Measurements from ENCODE around the gene GDAP1L1. TPM values are rescaled to one million over a fixed set of nuclear protein-coding genes. Genes with fewer than 3 reads are reported as not detected.

GDAP1L1 gene
- total RNA-seq, 1 donor from 2014 or later: not detected

DNA sequence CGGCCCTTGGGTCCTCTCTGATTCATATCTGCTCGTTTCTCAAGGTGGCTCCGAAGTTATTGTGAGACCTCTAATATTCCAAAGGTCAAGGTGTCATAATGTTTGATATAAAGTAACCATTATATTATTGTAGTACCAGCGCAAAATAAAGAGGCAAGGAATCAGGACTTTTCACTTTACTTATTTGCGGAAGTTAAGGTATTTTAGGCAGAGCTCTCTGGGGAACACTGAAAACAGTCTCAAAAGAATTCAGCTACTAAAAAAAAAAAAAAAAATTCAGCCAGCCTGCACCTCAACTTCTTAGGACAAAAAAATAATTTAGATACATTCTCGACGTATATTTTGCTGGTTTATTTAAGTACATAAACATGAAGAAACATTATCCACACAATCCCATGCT lies 38.9 kb upstream of the GDAP1L1 start:
- peak overlapping the region; percentile 86 to 92 (median 91) for H3K4me3 ChIP-seq (ENCODE audit: low read length in 3 of 3)
- peak overlapping the region; percentile 100 for H3K27ac ChIP-seq (ENCODE audit: low read depth, low read length)
- H3K27me3 ChIP-seq (ENCODE audit: control insufficient read depth in 3 of 3, insufficient read depth in 3 of 3, low read length in 3 of 3): no peaks in the 10 kb centered on the region
- peak overlapping the region; percentile 94 to 99 (median 98) for H3K9ac ChIP-seq (ENCODE audit: low read depth in 1 of 3, low read length in 3 of 3)
- no peaks in the 10 kb centered on the region for H3K9me3 ChIP-seq (ENCODE audit: control insufficient read depth in 3 of 3, low read length in 3 of 3)
- peaks cover 35 to 52% (median 47%) of the 10 kb centered on the region in 3 donors for H3K4me1 ChIP-seq (ENCODE audit: control insufficient read depth in 3 of 3, insufficient read depth in 3 of 3, low read length in 3 of 3)
- H3K36me3 ChIP-seq (ENCODE audit: control insufficient read depth in 3 of 3, insufficient read depth in 3 of 3, low read length in 3 of 3): peaks cover 0 to 8% (median 5%) of the 10 kb centered on the region in 3 donors

DNA sequence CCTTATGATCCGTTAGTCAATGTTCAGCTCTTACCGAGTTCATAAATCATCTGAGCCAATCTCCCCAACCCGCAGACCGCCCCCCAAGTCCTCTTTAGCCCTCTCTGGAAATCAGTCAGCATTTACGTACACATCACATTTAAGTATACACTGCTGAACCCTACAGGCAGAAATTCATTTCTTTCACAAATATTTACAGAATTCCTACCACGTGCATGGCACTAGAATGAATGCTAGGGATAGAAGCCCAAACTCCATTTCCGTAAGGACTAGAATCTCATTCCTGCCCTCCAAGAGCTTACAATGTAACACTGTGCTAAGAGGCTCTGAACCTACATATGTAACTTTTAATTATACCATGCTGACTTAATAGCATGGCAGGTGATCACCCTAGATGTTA lies 38.3 kb upstream of the GDAP1L1 start:
- Histone ChIP-seq H3K4me1 (ENCODE audit: control insufficient read depth in 3 of 3, insufficient read depth in 3 of 3, low read length in 3 of 3) (peaks cover 35 to 52% (median 45%) of the 10 kb centered on the region in 3 donors), H3K27ac (ENCODE audit: low read depth, low read length) (peak overlapping the region; percentile 100), H3K36me3 (ENCODE audit: control insufficient read depth in 3 of 3, insufficient read depth in 3 of 3, low read length in 3 of 3) (peaks cover 0 to 8% (median 5%) of the 10 kb centered on the region in 3 donors), H3K9ac (ENCODE audit: low read depth in 1 of 3, low read length in 3 of 3) (peak overlapping the region; percentile 94 to 99 (median 98)), H3K4me3 (ENCODE audit: low read length in 3 of 3) (peak overlapping the region; percentile 86 to 92 (median 91)), H3K27me3 (ENCODE audit: control insufficient read depth in 3 of 3, insufficient read depth in 3 of 3, low read length in 3 of 3) (no peaks in the 10 kb centered on the region), H3K9me3 (ENCODE audit: control insufficient read depth in 3 of 3, low read length in 3 of 3) (no peaks in the 10 kb centered on the region)

DNA sequence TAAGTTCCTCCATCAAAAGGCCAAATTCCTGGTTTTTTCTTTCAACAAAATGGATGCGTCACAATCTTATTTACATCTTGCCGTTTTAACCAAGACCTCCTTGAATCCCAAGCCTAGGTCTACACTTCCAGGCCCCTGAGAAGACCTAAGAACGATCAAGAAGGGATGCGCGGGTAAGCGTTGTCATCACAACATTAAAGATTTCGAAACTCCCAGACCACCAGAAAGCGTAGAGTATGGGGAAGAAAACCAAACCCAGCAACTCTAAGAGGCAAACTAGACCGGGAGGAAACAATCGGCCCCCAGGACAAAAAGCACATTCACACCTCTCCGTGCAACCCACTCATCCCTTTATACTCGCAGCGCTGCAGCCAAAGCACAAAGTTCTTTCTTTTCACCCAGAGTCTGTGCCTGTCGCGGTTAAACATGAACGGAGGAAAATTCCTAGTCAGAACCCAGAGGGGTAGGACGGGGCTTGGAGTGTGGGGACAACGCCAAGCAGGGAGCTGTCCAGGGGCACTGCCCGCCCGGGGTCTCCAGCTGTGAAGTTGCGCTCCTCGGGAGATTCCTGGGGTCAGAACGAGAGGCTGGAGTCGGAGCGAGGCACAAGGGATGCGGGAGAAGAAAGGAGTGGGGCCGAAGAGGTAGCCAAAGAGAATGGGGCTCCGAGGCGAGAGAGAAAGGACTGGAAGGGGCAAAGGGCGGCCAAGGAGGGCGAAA lies 37.3 kb upstream of the GDAP1L1 start:
- Histone ChIP-seq H3K27ac (ENCODE audit: low read depth, low read length) (peak overlapping the region; percentile 100), H3K36me3 (ENCODE audit: control insufficient read depth in 3 of 3, insufficient read depth in 3 of 3, low read length in 3 of 3) (peaks cover 0 to 5% (median 5%) of the 10 kb centered on the region in 3 donors), H3K4me3 (ENCODE audit: low read length in 3 of 3) (peak overlapping the region; percentile 86 to 92 (median 91)), H3K9ac (ENCODE audit: low read depth in 1 of 3, low read length in 3 of 3) (peak overlapping the region; percentile 94 to 99 (median 98)), H3K27me3 (ENCODE audit: control insufficient read depth in 3 of 3, insufficient read depth in 3 of 3, low read length in 3 of 3) (no peaks in the 10 kb centered on the region), H3K9me3 (ENCODE audit: control insufficient read depth in 3 of 3, low read length in 3 of 3) (no peaks in the 10 kb centered on the region), H3K4me1 (ENCODE audit: control insufficient read depth in 3 of 3, insufficient read depth in 3 of 3, low read length in 3 of 3) (peaks cover 26 to 51% (median 39%) of the 10 kb centered on the region in 3 donors)

DNA sequence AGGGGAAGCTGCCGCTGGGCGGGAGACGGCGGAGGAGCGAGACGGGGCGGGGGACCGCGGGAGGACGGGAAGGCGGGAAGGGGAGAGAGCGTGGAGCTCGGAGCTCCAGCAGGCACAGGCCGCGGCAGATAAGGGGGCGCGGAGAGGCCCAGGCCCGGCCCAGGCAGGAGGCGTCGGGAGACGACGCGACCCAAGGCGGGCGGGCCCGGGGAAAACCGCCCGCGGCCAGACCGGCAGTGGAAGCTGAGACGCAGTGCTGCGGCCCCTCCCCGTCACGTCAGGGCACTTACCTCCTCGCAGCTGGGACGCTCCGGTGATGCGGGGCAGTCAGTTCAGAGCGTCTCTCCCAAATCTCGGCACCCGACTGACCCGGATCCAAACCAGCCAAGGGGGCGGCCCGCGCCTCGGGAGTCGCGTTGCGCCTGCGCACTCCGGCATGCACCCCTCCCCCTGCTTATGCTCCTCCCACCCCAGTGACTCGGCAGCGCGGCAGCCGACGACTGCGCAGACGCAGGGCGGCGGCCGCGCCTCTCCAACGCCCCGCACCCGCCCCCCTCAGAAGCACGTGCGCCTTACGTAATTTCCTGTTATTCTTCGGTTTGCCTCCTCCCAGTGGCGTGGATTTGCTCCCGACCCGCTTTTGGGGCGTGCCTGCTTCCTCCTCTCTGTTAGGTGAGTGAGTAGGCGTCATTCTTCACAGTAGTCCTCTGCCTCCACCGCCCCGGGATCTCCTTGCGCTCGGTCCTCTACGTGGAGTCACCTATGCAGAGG lies 36.5 kb upstream of the GDAP1L1 start, which contains the start of gene OSER1:
TSS of gene OSER1 (minus strand) at position 366 of the 771 bp plus-strand sequence. CDS start 3,814 bp downstream, outside the sequence.
- peak within 1 kb of the TSS; percentile 91 to 93 (median 92) for H3K4me3 ChIP-seq (ENCODE audit: low read length in 3 of 3)
- H3K27ac ChIP-seq (ENCODE audit: low read depth, low read length): peak within 1 kb of the TSS; percentile 100
- H3K36me3 ChIP-seq (ENCODE audit: control insufficient read depth in 3 of 3, insufficient read depth in 3 of 3, low read length in 3 of 3): peaks cover 0 to 8% (median 0%) of the 10 kb centered on the region in 3 donors
- peaks cover 27 to 51% (median 39%) of the 10 kb centered on the region in 3 donors for H3K4me1 ChIP-seq (ENCODE audit: control insufficient read depth in 3 of 3, insufficient read depth in 3 of 3, low read length in 3 of 3)
- no peaks in the 10 kb centered on the region for H3K27me3 ChIP-seq (ENCODE audit: control insufficient read depth in 3 of 3, insufficient read depth in 3 of 3, low read length in 3 of 3)
- peak within 1 kb of the TSS; percentile 94 to 99 (median 98) for H3K9ac ChIP-seq (ENCODE audit: low read depth in 1 of 3, low read length in 3 of 3)
- no peaks in the 10 kb centered on the region for H3K9me3 ChIP-seq (ENCODE audit: control insufficient read depth in 3 of 3, low read length in 3 of 3)

DNA sequence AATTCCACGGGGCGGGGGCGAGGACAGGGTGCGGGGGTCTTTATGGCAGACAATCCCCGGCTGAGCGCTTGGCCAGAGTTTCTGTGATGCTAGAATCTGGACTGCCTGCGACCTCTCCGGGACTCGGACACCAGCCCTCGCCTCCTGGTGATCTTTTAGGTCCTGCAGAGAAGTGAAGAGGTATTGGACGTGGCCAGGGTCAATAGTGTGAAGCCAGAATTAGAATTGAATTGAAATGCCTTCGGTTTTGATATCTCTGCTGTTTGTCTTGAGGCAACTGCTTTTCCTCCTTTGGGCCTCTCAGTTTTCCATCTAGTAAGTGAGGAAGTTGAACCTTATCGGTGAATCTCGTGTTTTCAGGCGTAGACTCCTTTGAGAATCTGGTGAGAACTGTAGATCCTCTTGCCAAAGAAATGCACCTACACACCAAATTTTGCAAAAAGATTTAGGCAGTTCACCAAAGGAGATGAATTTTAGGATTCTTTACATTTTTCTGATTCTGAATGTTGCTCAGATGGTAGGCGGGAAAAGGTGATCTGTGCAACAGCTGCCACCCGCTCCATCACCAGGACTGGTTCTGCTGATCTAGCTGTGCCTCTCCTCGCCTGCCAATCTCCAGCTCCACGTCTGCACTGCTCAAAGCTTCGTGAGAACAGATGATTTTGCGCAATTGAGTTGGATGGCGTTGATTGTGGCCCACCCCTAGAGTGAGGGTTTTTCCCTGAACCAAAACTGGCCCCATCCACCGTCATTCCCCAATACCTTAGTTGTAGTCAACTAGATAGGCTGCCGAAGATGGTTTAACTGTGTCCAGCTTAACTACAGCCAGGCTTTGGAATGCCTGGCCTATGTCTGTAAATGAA lies 35.7 kb upstream of the GDAP1L1 start:
- Histone ChIP-seq H3K9ac (ENCODE audit: low read depth in 1 of 3, low read length in 3 of 3) (peak overlapping the region; percentile 86 to 94 (median 92)), H3K27me3 (ENCODE audit: control insufficient read depth in 3 of 3, insufficient read depth in 3 of 3, low read length in 3 of 3) (no peaks in the 10 kb centered on the region), H3K9me3 (ENCODE audit: control insufficient read depth in 3 of 3, low read length in 3 of 3) (no peaks in the 10 kb centered on the region), H3K4me1 (ENCODE audit: control insufficient read depth in 3 of 3, insufficient read depth in 3 of 3, low read length in 3 of 3) (peaks cover 25 to 45% (median 33%) of the 10 kb centered on the region in 3 donors), H3K27ac (ENCODE audit: low read depth, low read length) (peak overlapping the region; percentile 100), H3K36me3 (ENCODE audit: control insufficient read depth in 3 of 3, insufficient read depth in 3 of 3, low read length in 3 of 3) (peaks cover 0 to 6% (median 0%) of the 10 kb centered on the region in 3 donors), H3K4me3 (ENCODE audit: low read length in 3 of 3) (peak overlapping the region; percentile 81 to 93 (median 86))

DNA sequence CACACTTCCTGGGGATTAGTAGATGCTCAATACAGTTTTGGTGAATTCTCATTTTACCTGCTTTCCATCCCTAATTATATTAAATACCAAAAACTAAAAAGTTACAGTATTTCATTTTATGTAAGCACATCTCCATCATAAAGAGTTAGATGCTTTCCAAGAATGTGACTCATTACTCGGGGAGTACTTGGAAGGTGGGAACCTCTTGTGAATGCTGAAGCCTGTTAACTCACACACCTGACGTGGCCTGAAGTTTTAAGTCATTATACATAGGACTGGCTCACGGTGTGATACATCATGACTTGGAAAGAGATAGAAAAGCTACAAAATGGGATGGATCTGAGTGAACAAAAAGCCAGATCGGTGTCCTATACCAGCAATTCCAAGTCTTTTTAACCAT lies 34.3 kb upstream of the GDAP1L1 start:
- H3K4me1 ChIP-seq (ENCODE audit: control insufficient read depth in 3 of 3, insufficient read depth in 3 of 3, low read length in 3 of 3): peaks cover 22 to 50% (median 28%) of the 10 kb centered on the region in 3 donors
- H3K9ac ChIP-seq (ENCODE audit: low read depth in 1 of 3, low read length in 3 of 3): no peak overlapping the region
- H3K36me3 ChIP-seq (ENCODE audit: control insufficient read depth in 3 of 3, insufficient read depth in 3 of 3, low read length in 3 of 3): peaks cover 0 to 10% (median 0%) of the 10 kb centered on the region in 3 donors
- no peak overlapping the region for H3K4me3 ChIP-seq (ENCODE audit: low read length in 3 of 3)
- H3K27me3 ChIP-seq (ENCODE audit: control insufficient read depth in 3 of 3, insufficient read depth in 3 of 3, low read length in 3 of 3): no peaks in the 10 kb centered on the region
- no peak overlapping the region for H3K27ac ChIP-seq (ENCODE audit: low read depth, low read length)
- H3K9me3 ChIP-seq (ENCODE audit: control insufficient read depth in 3 of 3, low read length in 3 of 3): no peaks in the 10 kb centered on the region

DNA sequence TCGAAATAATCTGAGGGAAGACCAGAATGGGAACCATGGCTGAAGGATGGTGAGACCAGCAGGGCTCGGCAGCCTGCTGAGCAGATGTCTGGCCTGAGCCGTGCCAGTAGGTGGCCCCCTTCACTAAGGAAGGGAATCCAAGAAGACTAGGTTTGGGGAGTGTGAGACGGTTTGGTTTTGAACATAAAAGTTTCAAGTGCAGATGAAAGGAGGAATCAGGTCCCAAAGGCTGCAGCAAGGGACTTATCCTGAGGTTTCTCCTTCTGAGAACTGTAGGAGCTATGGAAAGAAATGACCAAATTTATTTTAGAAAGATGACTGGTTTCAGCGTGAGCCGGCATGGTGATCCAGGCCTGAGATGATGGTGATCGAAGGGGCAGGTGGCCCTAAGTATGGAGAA lies 32.0 kb upstream of the GDAP1L1 start:
- peaks cover 0 to 10% (median 0%) of the 10 kb centered on the region in 3 donors for H3K36me3 ChIP-seq (ENCODE audit: control insufficient read depth in 3 of 3, insufficient read depth in 3 of 3, low read length in 3 of 3)
- no peaks in the 10 kb centered on the region for H3K9me3 ChIP-seq (ENCODE audit: control insufficient read depth in 3 of 3, low read length in 3 of 3)
- H3K9ac ChIP-seq (ENCODE audit: low read depth in 1 of 3, low read length in 3 of 3): peak overlapping the region in 2 of 3 donors; percentile 33 to 35
- no peak overlapping the region for H3K4me3 ChIP-seq (ENCODE audit: low read length in 3 of 3)
- no peak overlapping the region for H3K27ac ChIP-seq (ENCODE audit: low read depth, low read length)
- no peaks in the 10 kb centered on the region for H3K27me3 ChIP-seq (ENCODE audit: control insufficient read depth in 3 of 3, insufficient read depth in 3 of 3, low read length in 3 of 3)
- peaks cover 12 to 36% (median 17%) of the 10 kb centered on the region in 3 donors for H3K4me1 ChIP-seq (ENCODE audit: control insufficient read depth in 3 of 3, insufficient read depth in 3 of 3, low read length in 3 of 3)

DNA sequence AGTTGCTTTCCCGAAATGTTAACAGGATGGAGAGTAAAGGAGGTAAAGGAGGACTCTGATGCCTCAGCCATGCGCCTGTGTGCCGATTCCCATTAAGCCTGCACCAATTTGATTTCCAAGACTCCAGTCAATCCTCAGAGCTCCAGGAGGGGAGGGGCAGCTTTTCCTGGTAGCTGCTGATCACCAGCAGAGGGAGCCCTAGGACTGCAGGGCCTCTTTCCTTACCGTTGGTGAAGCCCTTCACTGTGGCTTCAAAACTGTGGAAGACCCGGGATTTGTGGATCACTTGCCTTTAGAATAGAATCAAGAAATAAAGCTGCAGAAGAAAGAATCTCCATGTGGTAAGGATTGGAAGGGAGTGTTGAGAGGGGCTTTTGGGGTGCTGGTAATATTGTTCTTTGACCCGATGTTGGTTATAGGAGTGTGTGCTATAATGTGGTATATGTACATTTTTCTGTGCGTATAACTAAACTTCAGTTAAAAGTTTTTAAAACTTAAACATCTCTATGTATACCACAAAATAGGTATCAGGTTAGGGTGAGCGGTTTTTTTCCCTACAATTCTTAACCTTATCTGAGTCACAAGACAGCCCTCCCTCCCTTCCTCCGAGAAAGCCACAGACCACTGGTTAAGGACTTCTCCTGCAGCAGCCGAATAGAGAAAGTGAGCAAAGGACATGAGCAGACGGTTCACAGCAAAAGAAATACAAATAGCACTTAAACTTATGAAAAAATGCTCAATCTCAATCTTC lies 29.6 kb upstream of the GDAP1L1 start:
- H3K27ac ChIP-seq (ENCODE audit: low read depth, low read length): no peak overlapping the region

DNA sequence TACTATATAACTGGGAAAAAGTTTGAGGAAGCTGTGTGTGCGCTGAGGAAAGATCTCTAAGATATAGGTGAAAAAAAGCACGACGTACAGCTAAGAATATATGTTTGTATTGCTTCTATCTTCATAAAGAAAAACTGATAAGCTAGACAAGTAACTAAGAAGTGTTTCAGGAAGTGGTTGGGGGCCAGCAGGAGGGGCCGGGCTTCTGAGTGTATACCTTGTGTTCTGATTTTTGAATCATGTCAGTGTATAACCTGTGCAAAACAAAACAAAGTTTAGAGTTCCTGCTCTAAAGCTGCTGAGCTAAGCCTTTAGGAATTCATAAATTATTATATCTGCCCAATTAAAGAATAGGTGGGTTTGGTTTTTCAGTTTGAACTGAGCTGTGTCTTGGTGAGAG lies 28.7 kb upstream of the GDAP1L1 start:
- H3K9ac ChIP-seq (ENCODE audit: low read depth in 1 of 3, low read length in 3 of 3): no peak overlapping the region
- peaks cover 2 to 12% (median 7%) of the 10 kb centered on the region in 3 donors for H3K4me1 ChIP-seq (ENCODE audit: control insufficient read depth in 3 of 3, insufficient read depth in 3 of 3, low read length in 3 of 3)
- H3K4me3 ChIP-seq (ENCODE audit: low read length in 3 of 3): no peak overlapping the region
- no peaks in the 10 kb centered on the region for H3K9me3 ChIP-seq (ENCODE audit: control insufficient read depth in 3 of 3, low read length in 3 of 3)
- no peak overlapping the region for H3K27ac ChIP-seq (ENCODE audit: low read depth, low read length)
- H3K27me3 ChIP-seq (ENCODE audit: control insufficient read depth in 3 of 3, insufficient read depth in 3 of 3, low read length in 3 of 3): no peaks in the 10 kb centered on the region
- peaks cover 5 to 17% (median 7%) of the 10 kb centered on the region in 3 donors for H3K36me3 ChIP-seq (ENCODE audit: control insufficient read depth in 3 of 3, insufficient read depth in 3 of 3, low read length in 3 of 3)

More for the DNA sequence above, 29.6 kb upstream of the GDAP1L1 start:
- Histone ChIP-seq H3K4me1 (ENCODE audit: control insufficient read depth in 3 of 3, insufficient read depth in 3 of 3, low read length in 3 of 3) (peaks cover 2 to 18% (median 8%) of the 10 kb centered on the region in 3 donors), H3K4me3 (ENCODE audit: low read length in 3 of 3) (no peak overlapping the region), H3K36me3 (ENCODE audit: control insufficient read depth in 3 of 3, insufficient read depth in 3 of 3, low read length in 3 of 3) (peaks cover 5 to 17% (median 7%) of the 10 kb centered on the region in 3 donors), H3K9me3 (ENCODE audit: control insufficient read depth in 3 of 3, low read length in 3 of 3) (no peaks in the 10 kb centered on the region), H3K9ac (ENCODE audit: low read depth in 1 of 3, low read length in 3 of 3) (peak overlapping the region; percentile 26 to 57 (median 45)), H3K27me3 (ENCODE audit: control insufficient read depth in 3 of 3, insufficient read depth in 3 of 3, low read length in 3 of 3) (no peaks in the 10 kb centered on the region)
